Right lobe of liver (tissue), 6 donors: ENCODE data around the gene BMERB1. TPM values are rescaled to one million over a fixed set of nuclear protein-coding genes. Genes with fewer than 3 reads are reported as not detected.

ENCODE experiments used
- ATAC-seq, 4 donors: fragments of 200-7000 bp; cut with Tn5 transposase; one replicate each; pipeline ENCODE4 v1.9.1; 2020; ENCODE audit warnings: mild to moderate bottlenecking in 4 of 4, moderate library complexity in 4 of 4
- DNase-seq, 3 donors: peaks; one replicate each; pipeline ENCODE4 v3.0.0-alpha.2; 2020
- H3K27ac ChIP-seq, 3 donors: fragments of 200-600 bp; one replicate each; pipeline ENCODE4 v1.8.0; 2022
- H3K27me3 ChIP-seq, 2 donors: fragments of 200-600 bp; one replicate each; pipeline ENCODE4 v1.8.0; 2022
- H3K36me3 ChIP-seq, 4 donors: fragments of 200-600 bp; sonication (generic) in 1 of 4; one replicate each; pipeline versions ENCODE4 v1.5.1 to v1.8.0; 2017 to 2022; ENCODE audit warnings: control low read depth in 1 of 4
- H3K4me1 ChIP-seq, 4 donors: fragments of 200-600 bp; sonication (generic) in 1 of 4; one replicate each; pipeline versions ENCODE4 v1.5.1 to v1.8.0; 2017 to 2022; ENCODE audit warnings: control low read depth in 1 of 4
- H3K4me3 ChIP-seq, 3 donors: fragments of 200-600 bp; one replicate each; pipeline ENCODE4 v1.8.0; 2022
- H3K9me3 ChIP-seq, 4 donors: fragments of 200-600 bp; sonication (generic) in 1 of 4; one replicate each; pipeline versions ENCODE4 v1.5.1 to v1.8.0; 2017 to 2022; ENCODE audit warnings: control low read depth in 1 of 4
- POLR2A ChIP-seq: fragments of 450-650 bp; IDR thresholded peaks from one replicate; pipeline ENCODE4 v1.6.1; 2017; ENCODE audit warnings: antibody characterized with exemption, mild to moderate bottlenecking
- WGBS: methylation state at CpG from one replicate; pipeline ENCODE4 v1.1.6; 2018; ENCODE audit warnings: low coverage, low lambda C conversion rate; ENCODE audit not compliant: insufficient coverage; ENCODE audit errors: missing lambda C conversion rate; 5-methylcytosine and 5-hydroxymethylcytosine counted together
- intact Hi-C, 2 donors: fragments of 100-400 bp; cut with DNase I; formaldehyde crosslinking; loops; one replicate each; pipeline versions ENCODE4 v1.11.2 to v1.14.1; 2022
- total RNA-seq, 6 experiments: library from RNA; depleted of rRNA in 2 of 6; stranded (reverse); fragments of >200 nt in 2 of 6; fragmentation: NEBNext Ultra II Directional in 3 of 6; extraction: Animal tissue kit (Norgen Biotek cat#: 25700) in 3 of 6; gene quantifications; one replicate each; pipeline versions ENCODE4 v1.1.0 to v1.2.4, GENCODE V29; 2016 to 2023
- TF ChIP-seq, protein P1 (sequence below), 4 donors: fragments of 200-600 bp in 3 of 4; fragments of 450-650 bp in 1 of 4; IDR thresholded peaks; one replicate each; pipeline versions ENCODE4 v1.5.1 to v1.8.0; 2016 to 2022; ENCODE audit warnings: antibody characterized with exemption in 4 of 4, mild to moderate bottlenecking in 2 of 4
- donor health status: DM: no; HTN: yes; CAD: no.
- donor health status: DM: no; HTN: no; CAD: no.
- donor health status: DM: no; HTN: no; CAD: no.
- donor health status: DM: no; HTN: yes; CAD: no.
- donor health status: DM: no; HTN: yes; CAD: no.

Gene BMERB1
- total RNA-seq, 6 experiments from 2014 or later: 7.0 to 24.0 (median 10.5) TPM

DNA sequence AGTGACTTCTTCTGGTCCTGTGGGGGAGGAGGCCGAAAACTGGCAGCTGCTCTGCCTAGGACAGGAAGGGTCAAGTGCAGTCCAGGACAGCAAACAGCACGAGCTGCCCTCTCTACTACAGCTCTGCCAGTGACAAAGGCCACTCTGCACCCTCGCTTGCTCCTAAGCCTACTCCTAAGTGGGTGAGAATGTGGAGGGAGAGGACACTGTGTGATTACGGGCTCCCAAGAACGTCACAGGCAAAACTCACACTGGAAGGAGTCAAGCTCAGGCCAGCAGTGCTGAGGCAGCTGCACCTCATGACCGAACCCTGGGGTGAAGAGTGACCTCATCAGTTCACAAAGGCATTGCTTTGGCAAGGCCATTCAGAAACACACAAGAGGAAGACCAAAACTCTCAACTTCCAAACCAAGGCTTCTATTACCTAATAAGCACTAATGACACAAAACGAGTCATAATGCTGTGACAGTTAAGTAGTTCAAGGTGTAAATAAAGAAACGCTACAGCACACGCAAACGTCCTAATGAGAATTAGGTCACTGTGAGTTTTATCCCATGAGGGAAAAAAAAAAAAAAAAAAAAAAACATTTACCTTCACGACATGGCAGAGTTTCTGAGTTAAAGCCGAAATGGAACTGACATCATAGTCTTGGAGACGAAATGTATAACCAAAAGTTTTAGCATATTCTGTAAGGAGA lies 173.5 kb downstream of the BMERB1 start:
- Histone ChIP-seq H3K9me3 (no peaks in the 10 kb centered on the region), H3K4me3 (peak overlapping the region in 1 of 3 donors; percentile 1), H3K36me3 (peaks cover 0 to 40% (median 14%) of the 10 kb centered on the region in 4 donors), H3K27ac (peak overlapping the region; percentile 35 to 91 (median 90)), H3K27me3 (no peaks in the 10 kb centered on the region), H3K4me1 (peaks cover 0 to 66% (median 26%) of the 10 kb centered on the region in 4 donors)
- intact Hi-C loops: no loop called here
- TF ChIP-seq, protein P1, sequence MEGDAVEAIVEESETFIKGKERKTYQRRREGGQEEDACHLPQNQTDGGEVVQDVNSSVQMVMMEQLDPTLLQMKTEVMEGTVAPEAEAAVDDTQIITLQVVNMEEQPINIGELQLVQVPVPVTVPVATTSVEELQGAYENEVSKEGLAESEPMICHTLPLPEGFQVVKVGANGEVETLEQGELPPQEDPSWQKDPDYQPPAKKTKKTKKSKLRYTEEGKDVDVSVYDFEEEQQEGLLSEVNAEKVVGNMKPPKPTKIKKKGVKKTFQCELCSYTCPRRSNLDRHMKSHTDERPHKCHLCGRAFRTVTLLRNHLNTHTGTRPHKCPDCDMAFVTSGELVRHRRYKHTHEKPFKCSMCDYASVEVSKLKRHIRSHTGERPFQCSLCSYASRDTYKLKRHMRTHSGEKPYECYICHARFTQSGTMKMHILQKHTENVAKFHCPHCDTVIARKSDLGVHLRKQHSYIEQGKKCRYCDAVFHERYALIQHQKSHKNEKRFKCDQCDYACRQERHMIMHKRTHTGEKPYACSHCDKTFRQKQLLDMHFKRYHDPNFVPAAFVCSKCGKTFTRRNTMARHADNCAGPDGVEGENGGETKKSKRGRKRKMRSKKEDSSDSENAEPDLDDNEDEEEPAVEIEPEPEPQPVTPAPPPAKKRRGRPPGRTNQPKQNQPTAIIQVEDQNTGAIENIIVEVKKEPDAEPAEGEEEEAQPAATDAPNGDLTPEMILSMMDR (IDR thresholded peaks at IDR 0.05): no peak
- TF ChIP-seq POLR2A: no peak
- DNase-seq: peak; percentile 76 to 93 (median 93)
- peak; percentile 68 to 93 (median 82) for ATAC-seq
- WGBS: 25% methylated on average over 12 of the region's 13 CpGs

DNA sequence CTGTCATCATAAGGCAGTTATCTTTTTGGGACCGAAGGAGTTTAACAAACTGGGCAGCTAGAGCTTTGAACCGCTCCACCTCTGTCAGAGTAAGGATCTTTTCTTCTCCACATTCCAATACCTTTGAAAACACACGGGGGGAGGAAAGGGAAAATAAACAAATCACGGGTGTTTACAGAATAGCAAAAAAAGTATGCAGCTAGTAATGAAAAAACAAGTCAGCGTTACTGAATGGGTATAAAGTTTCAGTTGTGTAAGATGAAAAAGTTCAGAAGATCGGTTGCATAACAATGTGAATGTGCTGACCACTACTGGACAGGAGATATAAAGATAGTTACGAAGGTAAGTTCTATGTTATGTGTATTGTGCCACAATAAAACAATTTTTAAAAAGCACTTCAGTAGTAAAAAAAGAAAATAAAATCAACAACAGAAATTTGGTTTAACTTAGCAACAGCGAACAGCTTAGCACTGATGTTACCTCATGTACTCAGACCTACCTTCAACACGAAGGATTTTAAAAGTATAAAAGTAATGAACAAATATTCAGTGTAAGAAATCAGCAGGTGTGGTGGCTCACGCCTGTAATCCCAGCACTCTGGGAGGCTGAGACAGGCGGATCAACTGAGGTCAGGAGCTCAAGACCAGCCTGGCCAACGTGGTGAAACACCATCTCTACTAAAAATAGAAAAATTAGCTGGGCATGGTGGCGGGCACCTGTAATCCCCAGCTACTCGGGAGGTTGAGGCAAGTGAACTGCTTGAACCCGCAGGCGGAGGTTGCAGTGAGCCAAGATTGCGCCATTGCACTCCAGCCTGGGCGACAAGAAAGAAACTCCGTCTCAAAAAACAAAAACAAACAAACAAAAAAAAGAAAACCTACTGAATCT lies 174.3 kb downstream of the BMERB1 start:
- ATAC-seq (peak; percentile 48 to 61 (median 60)), DNase-seq (no peak)
- Histone ChIP-seq H3K9me3 (no peaks in the 10 kb centered on the region), H3K27ac (peak overlapping the region; percentile 35 to 91 (median 90)), H3K27me3 (no peaks in the 10 kb centered on the region), H3K4me1 (peaks cover 0 to 66% (median 26%) of the 10 kb centered on the region in 4 donors), H3K36me3 (peaks cover 0 to 39% (median 11%) of the 10 kb centered on the region in 4 donors), H3K4me3 (peak overlapping the region in 1 of 3 donors; percentile 1)
- WGBS: 51% methylated on average over 19 of the region's 19 CpGs
- TF ChIP-seq, protein P1 (IDR thresholded peaks at IDR 0.05): peak in 2 of 4 donors; percentile 23 to 38
- no peak for TF ChIP-seq POLR2A
- intact Hi-C loops: no loop called here

- DNase-seq (no peak), ATAC-seq (no peak)
- TF ChIP-seq POLR2A: no peak
- TF ChIP-seq, protein P1 (IDR thresholded peaks at IDR 0.05): no peak
- Histone ChIP-seq H3K4me3 (no peak overlapping the region), H3K36me3 (peaks cover 0 to 38% (median 11%) of the 10 kb centered on the region in 4 donors), H3K4me1 (peaks cover 0 to 66% (median 24%) of the 10 kb centered on the region in 4 donors), H3K27me3 (no peaks in the 10 kb centered on the region), H3K27ac (peak overlapping the region; percentile 5 to 91 (median 90)), H3K9me3 (no peaks in the 10 kb centered on the region)
- intact Hi-C loops: no loop called here
- 76% methylated on average over 6 of the region's 6 CpGs for WGBS
Measured at GRCh38 chr16:15609286-15609649, 174.9 kb downstream of the BMERB1 start.

DNA sequence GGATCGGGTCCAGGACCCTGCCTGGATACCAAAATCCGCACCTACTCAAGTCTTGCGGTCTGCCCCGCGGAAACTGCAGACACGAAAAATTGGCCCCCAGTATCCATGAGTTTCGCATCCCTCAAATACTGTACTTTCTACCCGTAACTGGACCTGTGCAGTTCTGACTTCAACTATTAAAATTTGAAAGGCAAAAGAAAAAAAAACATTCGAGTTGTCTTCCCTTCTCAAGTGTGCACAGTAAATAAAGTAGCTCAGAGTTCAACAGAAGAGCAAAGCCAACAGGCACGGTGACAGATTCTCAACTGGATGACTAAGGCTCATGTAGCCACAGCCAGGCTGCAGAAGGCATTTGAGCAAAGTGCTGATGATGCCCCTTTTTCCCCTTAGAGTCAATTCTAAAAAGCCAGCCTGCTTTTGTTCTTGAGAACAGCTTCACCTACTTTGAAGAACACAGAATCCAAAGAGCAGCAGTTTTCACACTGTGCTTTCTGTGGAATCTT lies 176.0 kb downstream of the BMERB1 start:
- intact Hi-C loops: no loop called here
- Histone ChIP-seq H3K27me3 (no peaks in the 10 kb centered on the region), H3K4me3 (no peak overlapping the region), H3K27ac (peak overlapping the region in 2 of 3 donors; percentile 31 to 90), H3K9me3 (no peaks in the 10 kb centered on the region), H3K4me1 (peaks cover 0 to 56% (median 18%) of the 10 kb centered on the region in 4 donors), H3K36me3 (peaks cover 0 to 45% (median 11%) of the 10 kb centered on the region in 4 donors)
- ATAC-seq: peak in 3 of 4 donors; percentile 42 to 43 (median 43)
- TF ChIP-seq POLR2A: no peak
- TF ChIP-seq, protein P1 (IDR thresholded peaks at IDR 0.05): no peak
- peak in 1 of 3 donors; percentile 53 for DNase-seq
- 69% methylated on average over 10 of the region's 10 CpGs for WGBS
